Sigmoid colon (tissue), 7 donors: ENCODE results near the gene SMTNL2. TPM values are rescaled to one million over a fixed set of nuclear protein-coding genes. Genes with fewer than 3 reads are reported as not detected.

Experiments used
- DNase-seq: peaks from one replicate; pipeline ENCODE4 v3.0.0-alpha.2; 2019
- H3K27ac ChIP-seq, 4 donors: fragments of 200-600 bp; sonication (generic); one replicate each; pipeline ENCODE4 v1.5.1; 2016 to 2019; ENCODE audit warnings: mild to moderate bottlenecking in 1 of 4
- H3K27me3 ChIP-seq, 3 donors: fragments of 200-600 bp; sonication (generic); one replicate each; pipeline ENCODE4 v1.5.1; 2019; ENCODE audit warnings: mild to moderate bottlenecking in 1 of 3
- H3K36me3 ChIP-seq, 4 donors: fragments of 200-600 bp; sonication (generic); one replicate each; pipeline ENCODE4 v1.5.1; 2016 to 2019
- H3K4me1 ChIP-seq, 4 donors: fragments of 200-600 bp; sonication (generic); one replicate each; pipeline ENCODE4 v1.5.1; 2017 to 2019
- H3K4me3 ChIP-seq, 4 donors: fragments of 200-600 bp; sonication (generic); one replicate each; pipeline ENCODE4 v1.5.1; 2017 to 2019; ENCODE audit warnings: mild to moderate bottlenecking in 2 of 4, moderate library complexity in 1 of 4
- H3K9me3 ChIP-seq, 4 donors: fragments of 200-600 bp in 3 of 4; sonication (generic) in 3 of 4; one replicate each; pipeline versions ENCODE4 v1.5.1 to v1.6.1; 2013 to 2019
- CTCF ChIP-seq, 4 experiments: fragments of 450-650 bp in 3 of 4; fragments of 200-600 bp in 1 of 4; IDR thresholded peaks; one replicate each; pipeline ENCODE4 v1.5.1; 2016 to 2019; ENCODE audit warnings: antibody characterized with exemption in 4 of 4, mild to moderate bottlenecking in 3 of 4, moderate library complexity in 2 of 4
- EP300 ChIP-seq, 4 donors: sonication (generic); formaldehyde crosslinking; IDR thresholded peaks; one replicate each; pipeline ENCODE4 v1.6.1; 2017; ENCODE audit warnings: antibody characterized with exemption in 4 of 4
- POLR2A ChIP-seq, 2 donors: fragments of 450-650 bp; IDR thresholded peaks; one replicate each; pipeline ENCODE4 v1.6.1; 2016; ENCODE audit warnings: antibody characterized with exemption in 2 of 2, mild to moderate bottlenecking in 2 of 2, moderate library complexity in 2 of 2
- POLR2AphosphoS5 ChIP-seq, 4 donors: sonication (generic); formaldehyde crosslinking; IDR thresholded peaks; one replicate each; pipeline ENCODE4 v1.6.1; 2017; ENCODE audit warnings: antibody characterized with exemption in 4 of 4
- WGBS, 2 donors: extraction: QIAGEN DNeasy Blood & Tissue Kit; methylation state at CpG; one replicate each; pipeline ENCODE4 v1.1.7; 2013; 5-methylcytosine and 5-hydroxymethylcytosine counted together
- intact Hi-C: fragments of 100-400 bp; cut with DNase I; formaldehyde crosslinking; loops from one replicate; pipeline ENCODE4 v1.15.1; 2023
- polyA plus RNA-seq, 3 donors: library from polyadenylated mRNA; stranded (reverse); fragments of 200-250 nt; gene quantifications; one replicate each; pipeline ENCODE4 v1.2.3, GENCODE V29; 2013
- total RNA-seq, 4 donors: library from RNA; depleted of rRNA; stranded (reverse); fragments of >200 nt; gene quantifications; one replicate each; pipeline ENCODE4 v1.1.0, GENCODE V29; 2016
- donor health status: healthy with polysubstance abuse.
- donor health status: Bipolar disorder and iron deficiency.
- donor health status: healthy.

SMTNL2 gene
- total and polyA plus RNA-seq, 7 donors, result 0.33 to 1.9 (median 0.99) TPM; not detected in 1

- Histone ChIP-seq H3K36me3 (no peaks in the 10 kb centered on the region), H3K4me1 (peaks cover 0 to 8% (median 6%) of the 10 kb centered on the region in 4 donors), H3K27me3 (peaks cover 12 to 59% (median 39%) of the 10 kb centered on the region in 3 donors), H3K4me3 (peak within 1 kb of the TSS in 1 of 4 donors; percentile 15), H3K9me3 (no peaks in the 10 kb centered on the region), H3K27ac (no peak within 1 kb of the TSS)
- 10% methylated on average over 58 of the region's 58 CpGs for WGBS, 2 donors
- DNase-seq, result no peak
- TF ChIP-seq CTCF (IDR thresholded peaks at IDR 0.05), result no peak
- TF ChIP-seq POLR2A (IDR thresholded peaks at IDR 0.05), result no peak
- TF ChIP-seq EP300 (IDR thresholded peaks at IDR 0.05), result no peak
- no peak for TF ChIP-seq POLR2AphosphoS5 (IDR thresholded peaks at IDR 0.05)
- intact Hi-C loops, result no loop called here
Measured at GRCh38 chr17:4641297-4642195, 57.2 kb downstream of the SMTNL2 start, which contains the start of gene ALOX15. TSS of gene ALOX15 (minus strand) at chr17:4641678. CDS start at chr17:4641651, 27 bp downstream.

GRCh38 chr17:4642286-4642685 is 58.0 kb downstream of the SMTNL2 start:
- H3K27ac ChIP-seq, result no peak overlapping the region
- H3K4me1 ChIP-seq, result peaks cover 0 to 8% (median 6%) of the 10 kb centered on the region in 4 donors
- TF ChIP-seq CTCF (IDR thresholded peaks at IDR 0.05), result no peak
- no peak for TF ChIP-seq POLR2A (IDR thresholded peaks at IDR 0.05)
- TF ChIP-seq EP300 (IDR thresholded peaks at IDR 0.05), result no peak
- TF ChIP-seq POLR2AphosphoS5 (IDR thresholded peaks at IDR 0.05), result no peak
- no peaks in the 10 kb centered on the region for H3K36me3 ChIP-seq
- H3K27me3 ChIP-seq, result peaks cover 12 to 52% (median 33%) of the 10 kb centered on the region in 3 donors
- DNase-seq, result no peak
- 32 to 50% methylated on average over 6 of the region's 6 CpGs for WGBS, 2 donors
- intact Hi-C loops, result no loop called here
- H3K9me3 ChIP-seq, result no peaks in the 10 kb centered on the region
- H3K4me3 ChIP-seq, result no peak overlapping the region

GRCh38 chr17:4643676-4644075 is 59.3 kb downstream of the SMTNL2 start:
- Histone ChIP-seq H3K36me3 (no peaks in the 10 kb centered on the region), H3K27ac (no peak overlapping the region), H3K27me3 (peaks cover 11 to 45% (median 30%) of the 10 kb centered on the region in 3 donors), H3K9me3 (no peaks in the 10 kb centered on the region), H3K4me1 (peaks cover 0 to 8% (median 6%) of the 10 kb centered on the region in 4 donors), H3K4me3 (no peak overlapping the region)
- no peak for DNase-seq
- TF ChIP-seq CTCF (IDR thresholded peaks at IDR 0.05) (no peak), POLR2AphosphoS5 (IDR thresholded peaks at IDR 0.05) (no peak), EP300 (IDR thresholded peaks at IDR 0.05) (no peak), POLR2A (IDR thresholded peaks at IDR 0.05) (no peak)
- WGBS, 2 donors, result 12 to 57% methylated on average over 4 of the region's 4 CpGs
- intact Hi-C loops, result no loop called here

- no peaks in the 10 kb centered on the region for H3K9me3 ChIP-seq
- no peak for TF ChIP-seq POLR2AphosphoS5 (IDR thresholded peaks at IDR 0.05)
- no peak for TF ChIP-seq EP300 (IDR thresholded peaks at IDR 0.05)
- no peak for TF ChIP-seq CTCF (IDR thresholded peaks at IDR 0.05)
- TF ChIP-seq POLR2A (IDR thresholded peaks at IDR 0.05), result no peak
- 78 to 88% methylated on average over 5 of the region's 5 CpGs for WGBS, 2 donors
- no peak for DNase-seq
- peaks cover 0 to 8% (median 6%) of the 10 kb centered on the region in 4 donors for H3K4me1 ChIP-seq
- intact Hi-C loops, result no loop called here
- H3K36me3 ChIP-seq, result no peaks in the 10 kb centered on the region
- H3K27me3 ChIP-seq, result peaks cover 8 to 42% (median 22%) of the 10 kb centered on the region in 3 donors
- no peak overlapping the region for H3K4me3 ChIP-seq
- H3K27ac ChIP-seq, result no peak overlapping the region
Measured at GRCh38 chr17:4645642-4646041, 61.3 kb downstream of the SMTNL2 start.
